Caco-2 (cell line): Measurements from ENCODE around the gene RILP. TPM values are rescaled to one million over a fixed set of nuclear protein-coding genes. Genes with fewer than 3 reads are reported as not detected.
A peak's percentile ranks its signal among the peaks of the same experiment; 100 is the strongest.

Experiments
- BruUV-seq: library from RNA; stranded (reverse); fragments of 400-500 nt; replicated peaks from 2 replicates; lab custom pipeline; 2021; lab: Mats Ljungman, UMichigan
- CTCF ChIA-PET: fragments of 300-600 bp; sonication (Branson Sonifier 250); formaldehyde crosslinking; loops from one replicate; lab custom pipeline; 2022; ENCODE audit warnings: antibody characterized with exemption; lab: Charles Lee
- POLR2A ChIA-PET: fragments of 300-600 bp; sonication (Branson Sonifier 250); formaldehyde crosslinking; loops from one replicate; lab custom pipeline; 2022; ENCODE audit warnings: antibody characterized with exemption; lab: Charles Lee
- DNase-seq, 2 experiments: peaks; one replicate each; pipeline versions ENCODE4 v3.0.0 to v3.0.0-alpha.2; 2020 to 2022
- H3K27me3 ChIP-seq: replicated peaks from 2 replicates; pipeline ENCODE4 v1.6.0; 2011; ENCODE audit warnings: low read length; ENCODE audit not compliant: control insufficient read depth, insufficient read depth
- H3K36me3 ChIP-seq: 2 replicates; pipeline ENCODE4 v1.5.1; 2011; ENCODE audit warnings: low read length; ENCODE audit not compliant: control insufficient read depth, insufficient read depth
- H3K4me1 ChIP-seq: fragments of 250-450 bp; sonication (Bioruptor Pico); 2 replicates; pipeline ENCODE4 v1.5.1; 2020; ENCODE audit warnings: mild to moderate bottlenecking
- H3K4me3 ChIP-seq: 2 replicates; pipeline ENCODE4 v1.5.1; 2011; ENCODE audit warnings: low read depth, mild to moderate bottlenecking, control low read depth, low read length
- H3K9me3 ChIP-seq: fragments of 250-450 bp; sonication (Bioruptor Pico); 2 replicates; pipeline ENCODE4 v1.5.1; 2020; ENCODE audit warnings: mild to moderate bottlenecking, moderate library complexity
- H3K27ac Mint-ChIP-seq: one replicate; pipeline ENCODE4 v1.8.0; 2022; ENCODE audit warnings: mixed read lengths; ENCODE audit not compliant: unreplicated experiment
- H3K27me3 Mint-ChIP-seq: one replicate; pipeline ENCODE4 v1.8.0; 2022; ENCODE audit warnings: mixed read lengths; ENCODE audit not compliant: insufficient read depth, unreplicated experiment
- H3K36me3 Mint-ChIP-seq: one replicate; pipeline ENCODE4 v1.8.0; 2022; ENCODE audit warnings: mild to moderate bottlenecking, mixed read lengths; ENCODE audit not compliant: insufficient read depth, unreplicated experiment
- H3K4me1 Mint-ChIP-seq: one replicate; pipeline ENCODE4 v1.8.0; 2022; ENCODE audit warnings: low read depth, mixed read lengths; ENCODE audit not compliant: unreplicated experiment
- H3K4me3 Mint-ChIP-seq: one replicate; pipeline ENCODE4 v1.8.0; 2022; ENCODE audit warnings: mild to moderate bottlenecking, moderate library complexity, mixed read lengths; ENCODE audit not compliant: unreplicated experiment
- H3K9me3 Mint-ChIP-seq: one replicate; pipeline ENCODE4 v1.8.0; 2022; ENCODE audit warnings: mixed read lengths; ENCODE audit not compliant: unreplicated experiment
- CTCF ChIP-seq, 2 experiments: fragments of 200-600 bp in 1 of 2; IDR thresholded peaks; 1 replicate in 1 of 2; 2 replicates in 1 of 2; pipeline versions ENCODE4 v1.5.1 to v1.8.0; 2011 to 2022; ENCODE audit warnings: antibody characterized with exemption in 1 of 2, control low read depth in 1 of 2, inconsistent platforms in 1 of 2, low read depth in 1 of 2, low read length in 1 of 2, mild to moderate bottlenecking in 1 of 2, moderate library complexity in 1 of 2; ENCODE audit not compliant: insufficient read depth in 1 of 2, severe bottlenecking in 1 of 2, unreplicated experiment in 1 of 2
- intact Hi-C: fragments of 100-400 bp; cut with micrococcal nuclease; formaldehyde crosslinking; loops from one replicate; pipeline ENCODE4 v1.10.0; 2022; ENCODE audit not compliant: unreplicated experiment
- total RNA-seq: library from RNA; stranded (reverse); gene quantifications from 2 replicates; pipeline ENCODE4 v1.2.3, GENCODE V29; 2022

The RILP gene
- total RNA-seq, 1 experiment from 2014 or later = 4.2 TPM

DNA sequence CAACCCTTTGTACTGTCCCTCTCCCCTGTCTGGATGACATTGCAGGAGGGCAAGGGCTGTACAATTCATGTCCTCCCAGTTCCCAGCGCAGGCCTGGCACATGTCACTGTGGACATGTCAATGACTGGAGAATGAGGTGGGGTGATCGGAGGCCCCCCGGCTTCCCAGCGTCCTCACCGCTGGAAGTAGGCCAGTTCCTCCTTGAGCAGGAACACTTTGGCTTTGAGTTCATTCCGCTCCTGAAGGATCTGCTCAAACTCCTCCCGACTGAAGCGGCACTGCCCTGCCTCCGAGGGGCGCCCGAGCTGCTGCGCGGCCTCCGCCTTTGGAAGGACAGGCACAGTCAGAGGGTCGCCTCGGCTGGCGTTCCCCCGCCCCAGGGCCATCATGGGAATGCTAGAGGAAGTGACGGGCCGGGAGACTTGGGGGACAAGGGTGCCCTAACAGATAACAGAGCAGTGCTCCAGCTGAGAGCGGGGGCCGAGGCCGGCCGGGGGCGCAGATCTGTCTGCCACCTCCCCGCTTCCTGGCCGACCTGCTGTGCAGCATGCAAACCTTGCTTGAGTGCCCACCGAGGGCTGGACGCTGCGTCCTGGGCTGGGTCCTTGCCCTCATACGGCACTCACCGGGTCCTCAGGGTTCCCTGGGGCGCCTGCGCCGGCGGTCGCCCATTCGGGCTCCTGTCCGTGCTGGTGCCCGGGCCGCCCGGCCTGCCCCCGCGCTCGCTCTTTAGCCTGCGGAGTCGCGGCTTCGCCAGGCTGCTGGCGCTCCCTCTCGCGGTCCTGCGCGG is 1.3 kb downstream of the RILP start:
- CTCF ChIA-PET = interaction anchor here (0.6 to 2.0 kb wide), 9 partner anchors 15 to 212 kb away, joined by 3 to 14 read pairs (median 5); partner anchors contain the start of genes INPP5K, PRPF8 and SLC43A2
- Histone ChIP-seq H3K27me3 (no peaks in the 10 kb centered on the region), H3K4me1 (peaks cover 18% of the 10 kb centered on the region; the same call in 1 of the 2 replicates), H3K36me3 (peaks cover 15% of the 10 kb centered on the region), H3K9me3 (no peaks in the 10 kb centered on the region), H3K4me3 (no peak overlapping the region)
- peaks cover 44% of the 10 kb centered on the region for H3K36me3 Mint-ChIP-seq
- H3K27ac Mint-ChIP-seq = no peak overlapping the region
- H3K27me3 Mint-ChIP-seq = no peaks in the 10 kb centered on the region
- H3K4me3 Mint-ChIP-seq = peak overlapping the region; percentile 73
- no TSS peak for BruUV-seq
- TF ChIP-seq CTCF (IDR thresholded peaks at IDR 0.05; ENCODE audit: insufficient read depth in 1 of 2, low read depth in 1 of 2, low read length in 1 of 2, severe bottlenecking in 1 of 2, unreplicated experiment in 1 of 2) = no peak
- H3K9me3 Mint-ChIP-seq = no peaks in the 10 kb centered on the region
- intact Hi-C loops = no loop called here
- POLR2A ChIA-PET = interaction anchor here (1.2 to 2.0 kb wide), 6 partner anchors 20 to 132 kb away, joined by 3 to 12 read pairs (median 6); partner anchors contain the start of genes INPP5K and PITPNA
- peaks cover 6% of the 10 kb centered on the region for H3K4me1 Mint-ChIP-seq
- DNase-seq = no peak

GRCh38 chr17:1647802-1648171 is 1.9 kb downstream of the RILP start:
- DNase-seq = no peak
- Mint-ChIP-seq H3K27me3 (no peaks in the 10 kb centered on the region), H3K27ac (no peak overlapping the region), H3K4me3 (peak overlapping the region; percentile 16), H3K36me3 (peaks cover 38% of the 10 kb centered on the region), H3K9me3 (no peaks in the 10 kb centered on the region), H3K4me1 (peaks cover 6% of the 10 kb centered on the region)
- CTCF ChIA-PET = interaction anchor here (1.1 to 2.0 kb wide), 3 partner anchors 36 to 131 kb away, joined by 3 to 6 read pairs (median 5); partner anchors contain the start of genes INPP5K and PRPF8
- BruUV-seq = no TSS peak
- H3K4me1 ChIP-seq = peaks cover 18% of the 10 kb centered on the region; the same call in 1 of the 2 replicates
- H3K9me3 ChIP-seq = no peaks in the 10 kb centered on the region
- H3K4me3 ChIP-seq = no peak overlapping the region
- peaks cover 14% of the 10 kb centered on the region for H3K36me3 ChIP-seq
- POLR2A ChIA-PET = no interaction called here
- no peaks in the 10 kb centered on the region for H3K27me3 ChIP-seq
- no peak for TF ChIP-seq CTCF (IDR thresholded peaks at IDR 0.05; ENCODE audit: insufficient read depth in 1 of 2, low read depth in 1 of 2, low read length in 1 of 2, severe bottlenecking in 1 of 2, unreplicated experiment in 1 of 2)
- intact Hi-C loops = no loop called here

DNA sequence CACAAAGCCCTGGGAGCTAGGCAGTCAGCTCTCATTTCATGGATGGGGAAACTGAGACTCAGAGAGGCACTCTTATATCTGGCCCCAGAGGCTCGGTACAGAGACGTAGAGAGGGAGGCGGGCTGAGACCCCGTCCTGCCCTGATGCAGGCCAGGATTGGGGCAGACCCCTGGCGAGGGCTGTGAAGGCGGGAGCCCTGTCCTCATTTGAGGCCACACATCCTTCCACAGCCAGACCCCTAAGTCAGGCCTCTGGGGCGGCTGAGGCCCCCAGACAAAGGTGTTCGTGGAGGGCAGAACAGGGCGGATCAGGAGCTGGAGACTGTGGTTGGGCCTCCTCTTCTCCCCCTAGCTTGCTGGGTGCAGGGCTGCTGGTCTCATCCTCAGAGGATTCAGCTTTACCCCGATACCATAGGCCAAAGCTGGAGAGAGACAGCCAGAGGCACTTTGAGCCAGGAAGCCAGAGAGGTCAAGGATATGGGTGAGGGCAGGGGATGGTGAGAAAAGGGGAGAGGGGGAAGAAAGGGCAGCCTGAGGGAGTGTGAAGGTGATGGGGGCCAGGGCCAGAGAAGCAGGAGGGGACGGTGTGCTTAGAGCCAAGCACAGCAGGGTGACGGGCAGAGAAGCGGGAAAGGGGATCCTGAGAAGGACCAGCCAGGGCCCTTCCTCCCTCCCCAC is 3.3 kb downstream of the RILP start:
- H3K9me3 ChIP-seq = no peaks in the 10 kb centered on the region
- Mint-ChIP-seq H3K36me3 (peaks cover 24% of the 10 kb centered on the region), H3K9me3 (no peaks in the 10 kb centered on the region), H3K27ac (peak overlapping the region; percentile 39), H3K27me3 (no peaks in the 10 kb centered on the region), H3K4me3 (no peak overlapping the region), H3K4me1 (peaks cover 2% of the 10 kb centered on the region)
- H3K4me3 ChIP-seq = no peak overlapping the region
- peaks cover 8% of the 10 kb centered on the region for H3K36me3 ChIP-seq
- no TSS peak for BruUV-seq
- no peak for DNase-seq
- intact Hi-C loops = no loop called here
- peaks cover 18% of the 10 kb centered on the region; the same call in 1 of the 2 replicates for H3K4me1 ChIP-seq
- TF ChIP-seq CTCF (IDR thresholded peaks at IDR 0.05; ENCODE audit: insufficient read depth in 1 of 2, low read depth in 1 of 2, low read length in 1 of 2, severe bottlenecking in 1 of 2, unreplicated experiment in 1 of 2) = no peak
- POLR2A ChIA-PET = interaction anchor here (0.6 kb wide), 1 partner anchor 124 kb away, joined by 4 read pairs; no protein-coding TSS in a partner anchor
- H3K27me3 ChIP-seq = no peaks in the 10 kb centered on the region
- CTCF ChIA-PET = no interaction called here
